ENCODE data around the gene ADAMTS19.

Gene ADAMTS19

DNA sequence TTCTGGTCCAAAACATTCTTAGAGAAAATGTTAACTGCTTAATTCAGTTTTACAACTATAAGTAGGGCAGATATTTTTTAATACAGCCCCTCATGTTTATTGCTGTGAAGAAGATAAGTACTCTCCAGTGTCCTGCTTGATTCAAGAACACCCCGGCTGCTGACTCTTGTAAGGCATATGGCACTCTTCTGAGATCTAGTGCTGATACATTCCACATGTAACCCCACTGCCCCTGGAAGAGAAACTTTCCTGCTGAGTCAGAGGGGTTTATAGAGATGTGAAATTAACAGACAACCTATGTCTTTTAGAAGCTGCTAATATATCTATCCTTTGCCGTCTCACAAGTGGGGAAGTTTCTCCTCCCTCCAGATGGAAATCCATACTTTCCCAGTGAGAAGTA lies 286.8 kb downstream of the ADAMTS19 start:
- H3K4me3 ChIP-seq (ENCODE audit: low read depth in 1 of 2, low read length in 1 of 2), result no peak overlapping the region
- H3K36me3 ChIP-seq, result no peaks in the 10 kb centered on the region
- no peaks in the 10 kb centered on the region for H3K9me3 ChIP-seq
- H3K27me3 ChIP-seq, result no peaks in the 10 kb centered on the region
- TF ChIP-seq, protein P1, sequence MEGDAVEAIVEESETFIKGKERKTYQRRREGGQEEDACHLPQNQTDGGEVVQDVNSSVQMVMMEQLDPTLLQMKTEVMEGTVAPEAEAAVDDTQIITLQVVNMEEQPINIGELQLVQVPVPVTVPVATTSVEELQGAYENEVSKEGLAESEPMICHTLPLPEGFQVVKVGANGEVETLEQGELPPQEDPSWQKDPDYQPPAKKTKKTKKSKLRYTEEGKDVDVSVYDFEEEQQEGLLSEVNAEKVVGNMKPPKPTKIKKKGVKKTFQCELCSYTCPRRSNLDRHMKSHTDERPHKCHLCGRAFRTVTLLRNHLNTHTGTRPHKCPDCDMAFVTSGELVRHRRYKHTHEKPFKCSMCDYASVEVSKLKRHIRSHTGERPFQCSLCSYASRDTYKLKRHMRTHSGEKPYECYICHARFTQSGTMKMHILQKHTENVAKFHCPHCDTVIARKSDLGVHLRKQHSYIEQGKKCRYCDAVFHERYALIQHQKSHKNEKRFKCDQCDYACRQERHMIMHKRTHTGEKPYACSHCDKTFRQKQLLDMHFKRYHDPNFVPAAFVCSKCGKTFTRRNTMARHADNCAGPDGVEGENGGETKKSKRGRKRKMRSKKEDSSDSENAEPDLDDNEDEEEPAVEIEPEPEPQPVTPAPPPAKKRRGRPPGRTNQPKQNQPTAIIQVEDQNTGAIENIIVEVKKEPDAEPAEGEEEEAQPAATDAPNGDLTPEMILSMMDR (IDR thresholded peaks at IDR 0.05), result no peak
- no peaks in the 10 kb centered on the region for H3K4me1 ChIP-seq (ENCODE audit: control insufficient read depth in 1 of 2, insufficient read depth in 1 of 2, low read depth in 1 of 2, low read length in 1 of 2)
- no peak overlapping the region for H3K27ac ChIP-seq

- H3K27ac ChIP-seq, result no peak within 1 kb of the TSS
- H3K4me1 ChIP-seq (ENCODE audit: control insufficient read depth in 1 of 2, insufficient read depth in 1 of 2, low read depth in 1 of 2, low read length in 1 of 2), result no peaks in the 10 kb centered on the region
- no peak within 1 kb of the TSS for H3K4me3 ChIP-seq (ENCODE audit: low read depth in 1 of 2, low read length in 1 of 2)
- no peaks in the 10 kb centered on the region for H3K9me3 ChIP-seq
- H3K36me3 ChIP-seq, result no peaks in the 10 kb centered on the region
- TF ChIP-seq, protein P1 (IDR thresholded peaks at IDR 0.05), result no peak
- no peaks in the 10 kb centered on the region for H3K27me3 ChIP-seq
Observed at GRCh38 chr5:129747572-129748407, 287.7 kb downstream of the ADAMTS19 start, which contains the start of gene MINAR2. MINAR2 (plus strand) TSS chr5:129748094; CDS start chr5:129748191, 97 bp downstream.

- Histone ChIP-seq H3K9me3 (no peaks in the 10 kb centered on the region), H3K4me3 (ENCODE audit: low read depth in 1 of 2, low read length in 1 of 2) (no peak overlapping the region), H3K4me1 (ENCODE audit: control insufficient read depth in 1 of 2, insufficient read depth in 1 of 2, low read depth in 1 of 2, low read length in 1 of 2) (no peaks in the 10 kb centered on the region), H3K36me3 (no peaks in the 10 kb centered on the region), H3K27me3 (no peaks in the 10 kb centered on the region), H3K27ac (no peak overlapping the region)
- TF ChIP-seq, protein P1 (IDR thresholded peaks at IDR 0.05), result no peak
Observed at GRCh38 chr5:129748913-129749880, 289.1 kb downstream of the ADAMTS19 start.

DNA sequence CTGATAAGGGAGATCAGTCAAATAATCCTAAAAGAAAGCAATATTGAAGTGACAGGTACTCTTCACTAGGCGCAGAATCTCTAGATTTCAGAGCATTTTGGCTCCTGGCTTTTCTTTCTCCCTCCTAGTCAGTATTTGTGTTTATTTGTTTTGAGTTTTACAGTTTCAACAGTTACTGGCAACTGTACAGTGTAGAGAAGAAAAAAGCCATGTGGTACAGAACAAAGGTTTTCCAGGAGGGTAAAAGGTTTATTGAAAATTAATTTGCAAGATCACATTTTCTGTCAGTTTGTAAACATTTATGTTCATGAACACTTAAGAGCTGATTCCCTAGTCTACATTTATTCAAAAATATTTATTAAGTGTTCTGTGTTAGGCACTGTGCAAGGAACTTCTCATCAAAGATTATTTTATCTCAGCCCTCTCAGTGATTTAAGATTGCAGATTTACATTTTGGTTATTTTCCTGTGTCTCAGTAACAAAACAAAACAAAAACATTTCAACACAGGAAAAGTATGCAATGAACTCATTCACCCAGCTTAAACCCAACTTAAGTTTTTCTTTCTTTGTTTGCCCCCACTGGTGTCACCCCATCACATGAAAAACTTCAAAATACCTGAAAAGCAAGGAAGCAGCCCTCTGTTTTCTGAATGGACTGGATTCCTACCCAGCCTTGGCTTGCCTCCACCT lies 300.7 kb downstream of the ADAMTS19 start:
- no peaks in the 10 kb centered on the region for H3K27me3 ChIP-seq
- no peak overlapping the region for H3K4me3 ChIP-seq (ENCODE audit: low read depth in 1 of 2, low read length in 1 of 2)
- TF ChIP-seq, protein P1 (IDR thresholded peaks at IDR 0.05), result no peak
- no peak overlapping the region for H3K27ac ChIP-seq
- H3K36me3 ChIP-seq, result no peaks in the 10 kb centered on the region
- no peaks in the 10 kb centered on the region for H3K9me3 ChIP-seq
- H3K4me1 ChIP-seq (ENCODE audit: control insufficient read depth in 1 of 2, insufficient read depth in 1 of 2, low read depth in 1 of 2, low read length in 1 of 2), result no peaks in the 10 kb centered on the region

- Histone ChIP-seq H3K4me3 (ENCODE audit: low read depth in 1 of 2, low read length in 1 of 2) (no peak overlapping the region), H3K9me3 (no peaks in the 10 kb centered on the region), H3K27ac (no peak overlapping the region), H3K27me3 (no peaks in the 10 kb centered on the region), H3K4me1 (ENCODE audit: control insufficient read depth in 1 of 2, insufficient read depth in 1 of 2, low read depth in 1 of 2, low read length in 1 of 2) (no peaks in the 10 kb centered on the region), H3K36me3 (no peaks in the 10 kb centered on the region)
- TF ChIP-seq, protein P1 (IDR thresholded peaks at IDR 0.05), result no peak
Observed at GRCh38 chr5:129763651-129764050, 303.6 kb downstream of the ADAMTS19 start.

All from neutrophil (primary cell).